GM23248 (cell line): ENCODE data around the gene BRINP1.

Source experiments
- EZH2 ChIP-seq: fragments of 200-600 bp; sonication (generic); IDR thresholded peaks from 2 replicates; pipeline ENCODE4 v1.6.1; 2018; ENCODE audit warnings: antibody characterized with exemption, mild to moderate bottlenecking; ENCODE audit not compliant: insufficient read depth, poor library complexity, severe bottlenecking
- EZH2phosphoT487 ChIP-seq: fragments of 200-600 bp; sonication (generic); IDR thresholded peaks from 2 replicates; pipeline ENCODE4 v1.6.1; 2018; ENCODE audit warnings: antibody characterized with exemption, moderate library complexity, mild to moderate bottlenecking, low read depth; ENCODE audit not compliant: insufficient read depth

GRCh38 chr9:119180897-119181296 is 188.3 kb downstream of the BRINP1 start:
- TF ChIP-seq EZH2: no peak
- no peak for TF ChIP-seq EZH2phosphoT487
